DOHH2 (cell line): ENCODE measurements around the gene EIF2S3.

Experiments
- H3F3A ChIP-seq: fragments of 200-600 bp; sonication (generic), shearing (Covaris generic); 2 replicates; pipeline ENCODE4 v1.6.0; 2016; ENCODE audit warnings: antibody characterized with exemption, mild to moderate bottlenecking; ENCODE audit not compliant: control insufficient read depth, insufficient read depth
- H3K27ac ChIP-seq: fragments of 200-600 bp; sonication (generic); 2 replicates; pipeline ENCODE4 v1.5.1; 2014; ENCODE audit warnings: low read depth, mild to moderate bottlenecking, low read length, moderate library complexity
- H3K27me3 ChIP-seq: fragments of 200-600 bp; sonication (generic); 2 replicates; pipeline ENCODE4 v1.6.1; 2014; ENCODE audit warnings: mild to moderate bottlenecking, low read length, mixed read lengths; ENCODE audit not compliant: control insufficient read depth
- H3K36me3 ChIP-seq: fragments of 200-600 bp; sonication (generic); 2 replicates; pipeline ENCODE4 v1.6.1; 2014; ENCODE audit warnings: mild to moderate bottlenecking, low read length, moderate library complexity, mixed read lengths; ENCODE audit not compliant: control insufficient read depth
- H3K4me1 ChIP-seq: fragments of 200-600 bp; sonication (generic); 2 replicates; pipeline ENCODE4 v1.6.1; 2014; ENCODE audit warnings: mild to moderate bottlenecking, low read length, mixed read lengths; ENCODE audit not compliant: control insufficient read depth
- H3K4me2 ChIP-seq: fragments of 200-600 bp; sonication (generic); 2 replicates; pipeline ENCODE4 v1.6.0; 2014; ENCODE audit warnings: mild to moderate bottlenecking, low read length, moderate library complexity
- H3K4me3 ChIP-seq: fragments of 200-600 bp; sonication (generic); 2 replicates; pipeline ENCODE4 v1.5.1; 2014; ENCODE audit warnings: mild to moderate bottlenecking, low read length, mixed read lengths
- H3K79me2 ChIP-seq: fragments of 200-600 bp; sonication (generic); 2 replicates; pipeline ENCODE4 v1.6.1; 2014; ENCODE audit warnings: mild to moderate bottlenecking, low read length, mixed read lengths; ENCODE audit not compliant: control insufficient read depth
- H3K9me2 ChIP-seq: fragments of 200-600 bp; sonication (generic); replicated peaks from 2 replicates; pipeline ENCODE4 v1.6.1; 2014; ENCODE audit warnings: mild to moderate bottlenecking, low read length, mixed read lengths; ENCODE audit not compliant: control insufficient read depth
- H3K9me3 ChIP-seq: fragments of 200-600 bp; sonication (generic); 2 replicates; pipeline ENCODE4 v1.6.1; 2014; ENCODE audit warnings: antibody characterized with exemption, low read length, mixed read lengths; ENCODE audit not compliant: control insufficient read depth, insufficient read depth
- H4K20me1 ChIP-seq: fragments of 200-600 bp; sonication (generic); 2 replicates; pipeline ENCODE4 v1.6.0; 2014; ENCODE audit warnings: low read depth, mild to moderate bottlenecking, antibody characterized with exemption, low read length, moderate library complexity; ENCODE audit not compliant: control insufficient read depth, insufficient read depth
- EZH2phosphoT487 ChIP-seq: fragments of 200-600 bp; sonication (generic); IDR thresholded peaks from 2 replicates; pipeline ENCODE4 v1.6.1; 2017; ENCODE audit warnings: borderline replicate concordance, mild to moderate bottlenecking, antibody characterized with exemption, low read length, moderate library complexity, mixed read lengths
- TF ChIP-seq, protein P1 (sequence below): fragments of 200-600 bp; sonication (generic); IDR thresholded peaks from one replicate; pipeline ENCODE4 v1.5.1; 2014; ENCODE audit warnings: antibody characterized with exemption, mild to moderate bottlenecking, low read depth, low read length; ENCODE audit not compliant: poor library complexity, severe bottlenecking

The EIF2S3 gene

DNA sequence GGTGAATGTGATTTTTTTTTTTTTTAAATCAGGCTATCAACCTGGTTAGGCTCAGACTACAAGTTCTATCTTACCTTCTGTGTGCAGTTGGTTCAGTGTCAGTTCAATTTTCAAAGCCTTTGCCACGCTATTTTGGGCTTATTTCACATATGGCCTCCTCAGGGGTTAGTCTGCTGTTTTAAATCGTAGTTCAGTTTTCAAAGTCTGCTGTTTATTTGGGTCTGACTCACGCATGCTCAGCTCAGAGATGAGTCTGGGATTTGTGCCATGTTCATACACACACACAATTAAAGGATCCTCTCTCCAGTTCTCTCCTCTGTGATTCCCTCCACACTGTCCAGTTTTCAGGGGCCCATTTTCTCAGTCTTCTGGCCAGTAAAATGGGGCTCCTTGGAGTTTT, 62.5 kb downstream of the EIF2S3 start:
- Histone ChIP-seq H3K36me3 (no peaks in the 10 kb centered on the region), H4K20me1 (no peaks in the 10 kb centered on the region), H3K4me2 (no peak overlapping the region), H3K27me3 (no peaks in the 10 kb centered on the region), H3K4me3 (no peak overlapping the region), H3K4me1 (no peaks in the 10 kb centered on the region), H3K9me2 (no peaks in the 10 kb centered on the region), H3K9me3 (no peaks in the 10 kb centered on the region), H3F3A (no peaks in the 10 kb centered on the region), H3K79me2 (no peaks in the 10 kb centered on the region), H3K27ac (no peak overlapping the region)
- no peak for TF ChIP-seq EZH2phosphoT487
- TF ChIP-seq, protein P1, sequence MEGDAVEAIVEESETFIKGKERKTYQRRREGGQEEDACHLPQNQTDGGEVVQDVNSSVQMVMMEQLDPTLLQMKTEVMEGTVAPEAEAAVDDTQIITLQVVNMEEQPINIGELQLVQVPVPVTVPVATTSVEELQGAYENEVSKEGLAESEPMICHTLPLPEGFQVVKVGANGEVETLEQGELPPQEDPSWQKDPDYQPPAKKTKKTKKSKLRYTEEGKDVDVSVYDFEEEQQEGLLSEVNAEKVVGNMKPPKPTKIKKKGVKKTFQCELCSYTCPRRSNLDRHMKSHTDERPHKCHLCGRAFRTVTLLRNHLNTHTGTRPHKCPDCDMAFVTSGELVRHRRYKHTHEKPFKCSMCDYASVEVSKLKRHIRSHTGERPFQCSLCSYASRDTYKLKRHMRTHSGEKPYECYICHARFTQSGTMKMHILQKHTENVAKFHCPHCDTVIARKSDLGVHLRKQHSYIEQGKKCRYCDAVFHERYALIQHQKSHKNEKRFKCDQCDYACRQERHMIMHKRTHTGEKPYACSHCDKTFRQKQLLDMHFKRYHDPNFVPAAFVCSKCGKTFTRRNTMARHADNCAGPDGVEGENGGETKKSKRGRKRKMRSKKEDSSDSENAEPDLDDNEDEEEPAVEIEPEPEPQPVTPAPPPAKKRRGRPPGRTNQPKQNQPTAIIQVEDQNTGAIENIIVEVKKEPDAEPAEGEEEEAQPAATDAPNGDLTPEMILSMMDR: no peak

DNA sequence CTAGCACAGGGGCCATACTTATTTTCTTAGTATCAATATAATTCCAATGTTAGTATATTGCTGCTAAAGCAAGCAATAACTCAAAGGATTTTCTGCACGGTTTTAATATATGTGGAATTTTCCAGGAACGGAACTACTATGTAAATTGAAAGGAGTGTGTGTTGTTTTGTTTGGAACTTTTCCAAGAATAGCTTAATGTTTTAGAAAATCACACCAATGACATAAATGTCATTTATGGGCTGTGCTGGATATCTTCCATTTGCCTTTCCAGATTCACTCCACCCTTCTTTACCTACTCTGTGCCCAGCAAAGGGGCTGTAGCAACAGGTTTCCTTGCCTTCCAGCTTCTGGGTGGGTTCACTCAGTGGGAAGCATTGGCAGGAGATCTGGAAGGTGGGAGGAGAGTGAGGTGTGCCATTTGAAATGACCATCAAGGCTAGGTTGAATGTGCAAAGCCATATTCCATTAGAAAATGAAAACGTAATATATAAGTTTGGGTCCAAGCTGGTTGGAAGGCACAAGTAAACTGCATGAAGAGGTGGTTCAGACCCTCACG, 69.6 kb downstream of the EIF2S3 start:
- no peaks in the 10 kb centered on the region for H3K79me2 ChIP-seq
- no peaks in the 10 kb centered on the region for H3F3A ChIP-seq
- H3K27ac ChIP-seq: no peak overlapping the region
- H3K4me3 ChIP-seq: no peak overlapping the region
- no peaks in the 10 kb centered on the region for H3K36me3 ChIP-seq
- H3K9me2 ChIP-seq: no peaks in the 10 kb centered on the region
- no peaks in the 10 kb centered on the region for H4K20me1 ChIP-seq
- H3K4me2 ChIP-seq: no peak overlapping the region
- H3K27me3 ChIP-seq: no peaks in the 10 kb centered on the region
- no peaks in the 10 kb centered on the region for H3K9me3 ChIP-seq
- TF ChIP-seq EZH2phosphoT487: no peak
- H3K4me1 ChIP-seq: no peaks in the 10 kb centered on the region

DNA sequence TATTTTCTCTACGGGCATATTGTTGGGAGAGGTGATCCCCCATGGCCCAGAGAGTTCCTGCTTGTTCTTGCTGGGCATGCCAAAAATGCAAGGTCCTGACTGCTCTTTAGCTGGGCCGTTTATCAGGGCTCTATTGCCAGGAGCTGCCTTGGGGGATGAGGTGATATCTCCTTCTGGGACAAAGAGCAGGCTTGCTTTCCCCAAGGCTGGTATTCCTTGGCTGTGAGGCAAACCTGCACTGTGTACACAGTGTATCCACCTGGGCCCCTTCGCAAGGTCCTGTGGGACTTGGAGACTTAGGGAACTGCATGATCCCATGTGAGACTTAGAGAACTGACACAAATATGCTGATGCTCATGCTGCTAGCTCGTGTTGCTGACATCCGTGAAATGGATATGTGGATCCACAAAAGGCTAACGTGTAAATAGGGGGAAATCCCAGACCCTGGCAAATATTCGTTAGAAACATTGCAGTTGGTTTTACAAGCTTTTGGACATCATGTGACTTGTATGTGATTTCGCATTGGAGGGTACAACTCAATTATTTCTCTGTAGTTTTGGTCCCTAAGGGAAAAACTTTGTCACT, 70.4 kb downstream of the EIF2S3 start:
- Histone ChIP-seq H3K27me3 (no peaks in the 10 kb centered on the region), H3F3A (no peaks in the 10 kb centered on the region), H3K9me3 (no peaks in the 10 kb centered on the region), H3K4me1 (no peaks in the 10 kb centered on the region), H3K27ac (no peak overlapping the region), H3K4me3 (no peak overlapping the region), H3K79me2 (no peaks in the 10 kb centered on the region), H3K36me3 (no peaks in the 10 kb centered on the region), H3K4me2 (no peak overlapping the region), H3K9me2 (no peaks in the 10 kb centered on the region), H4K20me1 (no peaks in the 10 kb centered on the region)
- TF ChIP-seq EZH2phosphoT487: no peak
- TF ChIP-seq, protein P1: no peak
